Vagina (tissue), 2 donors: ENCODE measurements around the gene SLC16A8. TPM values are rescaled to one million over a fixed set of nuclear protein-coding genes. Genes with fewer than 3 reads are reported as not detected.

Source experiments
- DNase-seq, 2 donors: peaks; one replicate each; pipeline ENCODE4 v3.0.0-alpha.2; 2017; ENCODE audit errors: extremely low spot score in 2 of 2
- H3K27ac ChIP-seq: fragments of 200-600 bp; sonication (generic); one replicate; pipeline ENCODE4 v1.5.1; 2019
- H3K27me3 ChIP-seq: fragments of 200-600 bp; sonication (generic); one replicate; pipeline ENCODE4 v1.5.1; 2019
- H3K36me3 ChIP-seq, 2 donors: fragments of 200-600 bp; sonication (generic); one replicate each; pipeline ENCODE4 v1.5.1; 2017 to 2019
- H3K4me1 ChIP-seq: fragments of 200-600 bp; sonication (generic); one replicate; pipeline ENCODE4 v1.5.1; 2019
- H3K4me3 ChIP-seq, 2 donors: fragments of 200-600 bp; sonication (generic); 1 replicate in 1 of 2; 2 replicates in 1 of 2; pipeline ENCODE4 v1.5.1; 2016 to 2019
- H3K9me3 ChIP-seq: fragments of 200-600 bp; sonication (generic); one replicate; pipeline ENCODE4 v1.5.1; 2019
- CTCF ChIP-seq, 3 experiments: fragments of 450-650 bp in 2 of 3; fragments of 200-600 bp in 1 of 3; sonication (generic) in 1 of 3; IDR thresholded peaks; one replicate each; pipeline ENCODE4 v1.5.1; 2017 to 2019; ENCODE audit warnings: antibody characterized with exemption in 3 of 3, mild to moderate bottlenecking in 2 of 3, moderate library complexity in 2 of 3
- POLR2A ChIP-seq, 2 donors: fragments of 450-650 bp; IDR thresholded peaks; one replicate each; pipeline ENCODE4 v1.6.1; 2017; ENCODE audit warnings: antibody characterized with exemption in 2 of 2, mild to moderate bottlenecking in 2 of 2, moderate library complexity in 2 of 2
- POLR2AphosphoS5 ChIP-seq, 2 donors: sonication (generic); formaldehyde crosslinking; IDR thresholded peaks; one replicate each; pipeline ENCODE4 v1.9.0; 2017; ENCODE audit warnings: antibody characterized with exemption in 2 of 2, mild to moderate bottlenecking in 2 of 2, low read depth in 1 of 2; ENCODE audit not compliant: insufficient read depth in 1 of 2
- intact Hi-C: fragments of 100-400 bp; cut with DNase I; formaldehyde crosslinking; loops from one replicate; pipeline ENCODE4 v1.15.1; 2023
- total RNA-seq: library from RNA; depleted of rRNA; stranded (reverse); fragments of >200 nt; gene quantifications from one replicate; pipeline ENCODE4 v1.2.3, GENCODE V29; 2016

SLC16A8 gene
- total RNA-seq, 1 donor from 2014 or later = 0.98 TPM

- no peaks in the 10 kb centered on the region for H3K9me3 ChIP-seq
- H3K4me3 ChIP-seq = no peak overlapping the region
- H3K4me1 ChIP-seq = peaks cover 21% of the 10 kb centered on the region
- intact Hi-C loops = no loop called here
- H3K27ac ChIP-seq = no peak overlapping the region
- TF ChIP-seq POLR2AphosphoS5 (IDR thresholded peaks at IDR 0.05; ENCODE audit: insufficient read depth in 1 of 2, low read depth in 1 of 2) (no peak), POLR2A (IDR thresholded peaks at IDR 0.05) (no peak)
- no peak for DNase-seq
- H3K36me3 ChIP-seq = peaks cover 0 to 29% of the 10 kb centered on the region in 2 donors
- no peaks in the 10 kb centered on the region for H3K27me3 ChIP-seq
Measured at GRCh38 chr22:38078046-38078840, 5.7 kb downstream of the SLC16A8 start.

DNA sequence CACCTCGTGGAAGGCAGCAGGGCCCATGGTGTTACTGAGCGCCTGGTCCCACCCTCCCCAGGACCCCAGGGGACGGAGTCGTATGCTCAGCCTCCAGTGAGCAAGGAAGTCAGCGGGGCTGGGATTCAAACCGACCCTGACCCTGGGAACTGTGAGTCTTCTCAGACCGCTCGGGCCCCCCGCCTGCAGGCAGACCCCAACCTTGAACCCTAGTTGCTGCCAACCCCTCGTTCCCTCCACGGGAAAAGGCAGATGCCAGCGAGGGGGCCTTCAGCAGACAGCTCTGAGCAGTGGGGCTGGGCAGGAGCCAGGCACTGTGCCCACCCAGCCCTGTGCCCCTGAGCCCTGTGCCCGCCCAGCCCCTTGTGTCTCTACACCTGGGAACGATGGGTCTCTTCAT is 6.4 kb downstream of the SLC16A8 start:
- Histone ChIP-seq H3K4me1 (peaks cover 19% of the 10 kb centered on the region), H3K36me3 (peaks cover 0 to 35% of the 10 kb centered on the region in 2 donors), H3K27me3 (no peaks in the 10 kb centered on the region), H3K4me3 (no peak overlapping the region), H3K27ac (no peak overlapping the region), H3K9me3 (no peaks in the 10 kb centered on the region)
- intact Hi-C loops = no loop called here
- no peak for DNase-seq
- TF ChIP-seq CTCF (IDR thresholded peaks at IDR 0.05) (no peak), POLR2A (IDR thresholded peaks at IDR 0.05) (no peak), POLR2AphosphoS5 (IDR thresholded peaks at IDR 0.05; ENCODE audit: insufficient read depth in 1 of 2, low read depth in 1 of 2) (no peak)

DNA sequence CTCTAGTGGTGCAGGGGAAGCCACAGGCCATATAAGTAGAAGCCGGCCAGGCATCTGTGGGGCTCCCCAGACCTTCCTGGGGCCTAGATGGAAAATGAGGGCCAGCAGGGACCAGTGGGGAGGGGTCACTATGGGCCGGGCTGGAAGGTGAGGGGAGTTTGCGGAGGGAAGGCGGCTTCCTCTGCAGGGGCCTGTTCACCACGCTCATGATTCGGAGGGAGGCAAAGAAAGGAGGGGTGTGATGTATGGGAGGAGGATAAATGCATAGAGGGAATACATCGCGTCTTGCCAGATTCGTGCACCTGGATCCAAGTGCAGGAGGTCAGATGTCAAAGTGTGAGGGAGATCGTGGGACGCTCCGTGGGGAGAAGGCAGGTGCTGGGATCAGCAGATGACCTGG is 6.9 kb downstream of the SLC16A8 start:
- Histone ChIP-seq H3K4me3 (no peak overlapping the region), H3K27me3 (no peaks in the 10 kb centered on the region), H3K4me1 (peaks cover 14% of the 10 kb centered on the region), H3K27ac (no peak overlapping the region), H3K9me3 (no peaks in the 10 kb centered on the region), H3K36me3 (peaks cover 0 to 36% of the 10 kb centered on the region in 2 donors)
- no peak for DNase-seq
- intact Hi-C loops = no loop called here
- TF ChIP-seq POLR2A (IDR thresholded peaks at IDR 0.05) (no peak), CTCF (IDR thresholded peaks at IDR 0.05) (no peak), POLR2AphosphoS5 (IDR thresholded peaks at IDR 0.05; ENCODE audit: insufficient read depth in 1 of 2, low read depth in 1 of 2) (no peak)

DNA sequence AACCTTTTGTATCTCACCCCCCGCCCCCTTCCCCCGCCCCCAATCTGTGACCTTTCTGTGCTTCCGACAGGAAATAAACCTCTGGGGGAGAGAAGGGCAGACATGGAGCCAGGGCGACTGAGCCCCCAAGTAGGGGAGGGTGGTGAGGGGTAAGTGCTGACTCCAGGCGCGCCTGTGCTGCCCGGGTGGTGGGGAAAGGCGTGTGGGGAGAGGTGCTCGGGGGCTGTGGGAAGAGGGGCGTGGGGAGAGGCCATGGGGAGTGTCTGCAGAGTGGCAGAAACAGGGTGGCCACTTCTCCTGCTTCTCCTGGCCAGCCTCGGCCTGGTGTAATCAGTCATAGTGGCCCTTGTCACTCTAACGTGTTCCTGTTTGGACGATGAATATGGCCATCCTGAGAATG is 8.0 kb downstream of the SLC16A8 start:
- TF ChIP-seq POLR2A (IDR thresholded peaks at IDR 0.05) (no peak), CTCF (IDR thresholded peaks at IDR 0.05) (no peak), POLR2AphosphoS5 (IDR thresholded peaks at IDR 0.05; ENCODE audit: insufficient read depth in 1 of 2, low read depth in 1 of 2) (no peak)
- H3K36me3 ChIP-seq = peaks cover 0 to 36% of the 10 kb centered on the region in 2 donors
- intact Hi-C loops = no loop called here

GRCh38 chr22:38075105-38075825 is 8.7 kb downstream of the SLC16A8 start:
- no peak for DNase-seq
- H3K27ac ChIP-seq = no peak overlapping the region
- TF ChIP-seq CTCF (IDR thresholded peaks at IDR 0.05) = no peak
- no peaks in the 10 kb centered on the region for H3K9me3 ChIP-seq
- no peaks in the 10 kb centered on the region for H3K27me3 ChIP-seq
- intact Hi-C loops = no loop called here
- no peaks in the 10 kb centered on the region for H3K4me1 ChIP-seq
- H3K4me3 ChIP-seq = no peak overlapping the region
- H3K36me3 ChIP-seq = peaks cover 0 to 36% of the 10 kb centered on the region in 2 donors

More for the DNA sequence above, 8.0 kb downstream of the SLC16A8 start:
- no peak overlapping the region for H3K4me3 ChIP-seq
- no peak for DNase-seq
- no peaks in the 10 kb centered on the region for H3K27me3 ChIP-seq
- no peaks in the 10 kb centered on the region for H3K9me3 ChIP-seq
- H3K4me1 ChIP-seq = peaks cover 5% of the 10 kb centered on the region
- no peak overlapping the region for H3K27ac ChIP-seq
